B cell (primary cell): ENCODE measurements around the gene AKT1. TPM values are rescaled to one million over a fixed set of nuclear protein-coding genes. Genes with fewer than 3 reads are reported as not detected.

Experiments
- ATAC-seq: fragments of 200-7000 bp; cut with Tn5 transposase; one replicate; pipeline ENCODE4 v1.10.0; 2021; ENCODE audit warnings: low read depth, mild to moderate bottlenecking, moderate number of reproducible peaks, moderate library complexity
- CTCF ChIA-PET: fragments of 350-600 bp; sonication (Branson Sonifier 250); formaldehyde crosslinking; loops from one replicate; lab custom pipeline; 2021; ENCODE audit warnings: antibody characterized with exemption, inconsistent platforms; lab: Charles Lee
- POLR2A ChIA-PET: fragments of 350-600 bp; sonication (Branson Sonifier 250); formaldehyde crosslinking; loops from one replicate; lab custom pipeline; 2021; ENCODE audit warnings: antibody characterized with exemption; lab: Charles Lee
- DNase-seq: peaks from one replicate; pipeline ENCODE4 v3.0.0; 2013
- H2AFZ ChIP-seq: 2 replicates; pipeline ENCODE4 v1.6.1; 2012; ENCODE audit warnings: mild to moderate bottlenecking, low read depth, low read length; ENCODE audit not compliant: insufficient read depth, poor library complexity, severe bottlenecking
- H3K27ac ChIP-seq, 2 donors: 1 replicate in 1 of 2; 2 replicates in 1 of 2; pipeline ENCODE4 v1.5.1; 2012 to 2013; ENCODE audit warnings: low read length in 2 of 2, mild to moderate bottlenecking in 2 of 2, moderate library complexity in 1 of 2
- H3K27me3 ChIP-seq, 4 experiments: fragments of 200-600 bp in 1 of 4; sonication (generic) in 1 of 4; replicated peaks in 1 of 4; 1 replicate in 2 of 4; 2 replicates in 2 of 4; pipeline versions ENCODE4 v1.6.1 to v1.7.0; 2013 to 2016; ENCODE audit warnings: low read length in 3 of 4, mild to moderate bottlenecking in 2 of 4, mixed read lengths in 1 of 4, moderate library complexity in 1 of 4; ENCODE audit not compliant: insufficient read depth in 4 of 4, control insufficient read depth in 3 of 4; ENCODE audit errors: control extremely low read depth in 1 of 4
- H3K36me3 ChIP-seq, 2 experiments: replicated peaks in 1 of 2; 1 replicate in 1 of 2; 2 replicates in 1 of 2; pipeline versions ENCODE4 v1.6.1 to v1.7.1; 2013; ENCODE audit warnings: low read length in 1 of 2; ENCODE audit not compliant: insufficient read depth in 2 of 2, control insufficient read depth in 1 of 2; ENCODE audit errors: control extremely low read depth in 1 of 2, extremely low read depth in 1 of 2
- H3K4me1 ChIP-seq, 2 donors: fragments of 200-600 bp in 1 of 2; sonication (generic) in 1 of 2; 1 replicate in 1 of 2; 2 replicates in 1 of 2; pipeline versions ENCODE4 v1.5.1 to v1.6.1; 2013 to 2017; ENCODE audit warnings: low read length in 2 of 2; ENCODE audit not compliant: control insufficient read depth in 2 of 2, insufficient read depth in 2 of 2
- H3K4me2 ChIP-seq: replicated peaks from 2 replicates; pipeline ENCODE3; 2012; ENCODE audit warnings: mild to moderate bottlenecking, low read depth, low read length; ENCODE audit not compliant: poor library complexity, severe bottlenecking
- H3K4me3 ChIP-seq, 5 experiments: fragments of 200-600 bp in 1 of 5; sonication (generic) in 1 of 5; 1 replicate in 3 of 5; 2 replicates in 2 of 5; pipeline versions ENCODE4 v1.5.1 to v1.7.0; 2011 to 2016; ENCODE audit warnings: low read length in 4 of 5, mild to moderate bottlenecking in 4 of 5, low read depth in 2 of 5, control low read depth in 1 of 5, moderate library complexity in 1 of 5; ENCODE audit not compliant: insufficient read depth in 1 of 5; ENCODE audit errors: control extremely low read depth in 1 of 5, extremely low read depth in 1 of 5
- H3K79me2 ChIP-seq: fragments of 200-600 bp; sonication (generic); one replicate; pipeline ENCODE4 v1.6.0; 2016; ENCODE audit warnings: low read length; ENCODE audit not compliant: control insufficient read depth, insufficient read depth
- H3K9ac ChIP-seq: fragments of 200-600 bp; sonication (generic); 2 replicates; pipeline ENCODE4 v1.6.1; 2017; ENCODE audit warnings: mild to moderate bottlenecking, low read length, moderate library complexity
- H3K9me3 ChIP-seq, 3 donors: one replicate each; pipeline versions ENCODE4 v1.6.1 to v1.7.1; 2013; ENCODE audit warnings: low read length in 2 of 3; ENCODE audit not compliant: control insufficient read depth in 2 of 3, insufficient read depth in 1 of 3; ENCODE audit errors: control extremely low read depth in 1 of 3
- H4K20me1 ChIP-seq: 2 replicates; pipeline ENCODE4 v1.6.0; 2012; ENCODE audit warnings: mild to moderate bottlenecking, low read length; ENCODE audit not compliant: insufficient read depth, control insufficient read depth, poor library complexity, severe bottlenecking
- H3K27ac Mint-ChIP-seq: one replicate; pipeline ENCODE4 v1.8.0; 2021; ENCODE audit warnings: mixed read lengths
- H3K27me3 Mint-ChIP-seq: one replicate; pipeline ENCODE4 v1.8.0; 2021; ENCODE audit warnings: mixed read lengths
- H3K4me1 Mint-ChIP-seq: one replicate; pipeline ENCODE4 v1.8.0; 2021; ENCODE audit warnings: mixed read lengths
- H3K4me3 Mint-ChIP-seq: one replicate; pipeline ENCODE4 v1.8.0; 2021; ENCODE audit warnings: mixed read lengths
- H3K9me3 Mint-ChIP-seq: one replicate; pipeline ENCODE4 v1.8.0; 2022; ENCODE audit warnings: mixed read lengths; ENCODE audit not compliant: insufficient read depth
- CTCF ChIP-seq: fragments of 200-600 bp; IDR thresholded peaks from one replicate; pipeline ENCODE4 v1.8.0; 2022; ENCODE audit warnings: antibody characterized with exemption, mild to moderate bottlenecking
- EZH2 ChIP-seq: IDR thresholded peaks from 2 replicates; pipeline ENCODE4 v1.6.1; 2012; ENCODE audit warnings: borderline replicate concordance, low read depth, mild to moderate bottlenecking, moderate library complexity, low read length; ENCODE audit not compliant: insufficient read depth, poor library complexity, severe bottlenecking
- WGBS: methylation state at CpG from one replicate; pipeline ENCODE4 v1.1.5; 2013; ENCODE audit warnings: missing lambda C conversion rate; ENCODE audit not compliant: insufficient coverage; 5-methylcytosine and 5-hydroxymethylcytosine counted together
- intact Hi-C: fragments of 100-400 bp; cut with micrococcal nuclease; formaldehyde crosslinking; loops from one replicate; pipeline ENCODE4 v1.10.0; 2022
- polyA plus RNA-seq: library from polyadenylated mRNA; depleted of rRNA; stranded (reverse); fragments of >200 nt; gene quantifications from 2 replicates; pipeline ENCODE4 v1.2.3, GENCODE V29; 2012
- total RNA-seq, 2 donors: library from RNA; stranded (reverse); fragments of 120-200 nt in 1 of 2; gene quantifications; 1 replicate in 1 of 2; 2 replicates in 1 of 2; pipeline versions ENCODE4 v1.2.3 to v1.2.4, GENCODE V29; 2013 to 2022

Gene AKT1
- total and polyA plus RNA-seq, 2 donors (not counting 1 experiment from before 2014, with no cell fraction given): 71.1 to 90.1 TPM

GRCh38 chr14:104796687-104797081 lies 1.1 kb upstream of the AKT1 start:
- no peak overlapping the region for H2AFZ ChIP-seq
- ChIA-PET CTCF (interaction anchor here (1.3 to 1.5 kb wide), 2 partner anchors 18 to 29 kb away, joined by 3 to 4 read pairs; no protein-coding TSS in a partner anchor), POLR2A (interaction anchor here (0.5 kb wide), 1 partner anchor 248 kb away, joined by 6 read pairs; no protein-coding TSS in a partner anchor)
- peaks cover 32 to 54% of the 10 kb centered on the region in 2 donors for H3K4me1 ChIP-seq
- H3K9ac ChIP-seq: no peak overlapping the region
- Mint-ChIP-seq H3K27me3 (no peaks in the 10 kb centered on the region), H3K4me3 (peak overlapping the region; percentile 79), H3K9me3 (no peaks in the 10 kb centered on the region), H3K27ac (peak overlapping the region; percentile 86), H3K4me1 (peaks cover 53% of the 10 kb centered on the region)
- H4K20me1 ChIP-seq: peaks cover 38% of the 10 kb centered on the region
- H3K36me3 ChIP-seq: peaks cover 0 to 5% of the 10 kb centered on the region in 2 experiments
- intact Hi-C loops: no loop called here
- DNase-seq (peak; percentile 50), ATAC-seq (no peak)
- H3K79me2 ChIP-seq: peaks cover 33% of the 10 kb centered on the region
- H3K27ac ChIP-seq: peak overlapping the region in 1 of 2 donors; percentile 81
- WGBS: 87% methylated on average over 3 of the region's 6 CpGs
- no peaks in the 10 kb centered on the region for H3K9me3 ChIP-seq
- H3K4me2 ChIP-seq: no peak overlapping the region
- H3K4me3 ChIP-seq: no peak overlapping the region
- TF ChIP-seq EZH2: no peak
- no peak for TF ChIP-seq CTCF
- H3K27me3 ChIP-seq: no peaks in the 10 kb centered on the region
